Suppressor macrophage (primary cell): ENCODE measurements around the gene SLC7A10.
"Not testable (repeated sequence)": the region's sequence is repeated elsewhere in the genome, so short reads cannot be mapped to it uniquely, and the experiment has no call there.

Source experiments
- DNase-seq, 4 experiments: peaks; one replicate each; pipeline ENCODE4 v3.0.0-alpha.2; 2020 to 2022

Gene SLC7A10

DNA sequence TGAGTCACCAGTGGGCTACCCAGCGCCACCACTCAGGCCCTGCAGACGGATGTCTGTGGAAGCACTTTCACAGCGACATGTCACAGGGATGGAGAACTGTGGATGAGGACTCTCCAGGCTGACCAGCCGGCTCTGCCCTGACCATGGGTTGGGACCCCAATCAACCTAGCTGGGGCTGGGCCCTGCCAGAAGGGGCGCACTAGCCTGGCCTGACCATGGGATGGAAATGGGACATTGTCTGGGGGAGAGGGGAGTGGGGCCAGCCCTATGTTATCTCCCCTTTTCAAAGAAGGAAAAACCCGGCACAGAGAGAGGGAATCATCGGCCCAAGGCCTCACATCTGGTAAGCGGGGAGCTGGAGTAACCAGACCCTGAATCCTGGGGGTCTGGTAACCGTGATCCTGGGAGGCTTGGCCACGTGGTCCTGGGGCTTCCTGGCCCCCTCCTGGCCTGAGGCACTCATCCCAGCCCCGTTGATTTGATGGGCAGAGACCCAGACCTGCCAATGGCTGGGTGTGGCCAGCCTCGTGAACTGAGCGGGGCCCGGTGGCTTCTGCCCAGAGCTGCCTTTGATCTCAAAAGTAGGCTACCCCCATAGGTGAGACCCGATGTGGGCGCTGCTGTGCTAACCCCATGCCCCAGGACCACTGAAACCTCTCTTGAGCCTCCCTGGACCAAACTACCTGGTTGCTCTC, 11.2 kb upstream of the SLC7A10 start:
- no peak for DNase-seq

- no peak for DNase-seq
Measured at GRCh38 chr19:33235996-33236350, 10.3 kb upstream of the SLC7A10 start.

DNA sequence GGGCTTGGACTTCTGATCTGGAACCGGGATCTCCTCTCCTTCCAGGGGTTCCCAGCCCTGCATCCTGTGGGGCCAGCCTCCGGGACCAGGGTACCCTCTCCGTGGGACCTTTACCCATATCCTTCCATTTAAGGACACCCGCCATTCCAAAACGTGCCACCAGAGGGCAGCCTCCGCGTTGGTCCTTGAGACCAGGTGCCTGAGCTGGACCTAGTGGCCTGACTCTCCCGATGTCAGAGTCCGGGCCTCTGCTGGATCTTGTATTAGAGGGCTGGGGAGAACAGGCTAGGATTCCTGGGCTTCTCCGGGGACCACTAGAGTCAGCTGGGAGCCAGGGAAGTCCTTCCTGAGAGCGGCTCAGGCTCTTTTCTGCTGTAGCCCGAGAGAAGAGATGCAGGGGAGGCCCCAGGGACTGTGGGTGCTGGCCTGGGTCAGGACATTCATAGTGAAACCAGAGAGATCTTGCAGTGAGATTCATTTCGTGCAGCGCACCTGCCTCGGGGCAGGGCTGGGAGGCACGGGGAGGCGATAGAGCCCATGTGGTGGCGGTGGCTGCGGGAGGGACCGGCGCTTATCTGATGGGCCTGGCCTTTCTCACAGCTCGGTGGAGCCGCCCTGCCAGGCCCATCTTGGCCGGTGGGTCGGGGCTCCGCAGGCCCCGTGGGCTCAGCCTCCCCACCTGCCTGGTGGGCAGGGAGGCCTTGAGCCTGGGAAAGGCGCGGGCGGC, 9.8 kb upstream of the SLC7A10 start:
- peak; percentile 83 to 94 (median 92) for DNase-seq

DNA sequence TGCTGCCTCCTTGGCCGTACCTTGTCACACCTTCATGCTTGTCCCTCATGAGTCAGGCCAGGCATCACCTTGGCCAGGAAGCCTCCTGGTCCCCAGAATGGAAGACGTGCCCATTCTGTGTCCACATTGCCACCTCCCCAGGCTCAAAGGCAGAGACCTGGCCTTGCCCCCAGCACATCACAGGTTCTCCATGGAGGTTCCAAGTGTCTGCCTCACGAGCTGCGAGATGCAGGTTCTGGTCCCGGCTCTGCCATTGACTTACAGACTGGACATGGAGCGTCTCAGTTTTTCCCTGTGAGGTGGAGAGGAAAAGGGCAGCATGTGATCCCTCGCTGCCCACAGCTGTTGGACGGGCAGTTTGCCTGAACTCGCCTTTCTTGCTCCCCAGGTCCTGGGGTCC, 9.1 kb upstream of the SLC7A10 start:
- DNase-seq = no peak

GRCh38 chr19:33234092-33234491, 8.4 kb upstream of the SLC7A10 start:
- no peak for DNase-seq

- no peak for DNase-seq
Measured at GRCh38 chr19:33233056-33233873, 7.6 kb upstream of the SLC7A10 start.

GRCh38 chr19:33232656-33233055, 7.0 kb upstream of the SLC7A10 start:
- no peak for DNase-seq

- DNase-seq = peak in 3 of 4 experiments; percentile 36 to 69 (median 65)
Measured at GRCh38 chr19:33231511-33231910, 5.9 kb upstream of the SLC7A10 start.

GRCh38 chr19:33229962-33230361, 4.3 kb upstream of the SLC7A10 start:
- no peak for DNase-seq

- DNase-seq = no peak
Measured at GRCh38 chr19:33227870-33228599, 2.4 kb upstream of the SLC7A10 start.

GRCh38 chr19:33227242-33227650, 1.6 kb upstream of the SLC7A10 start:
- DNase-seq = no peak

DNA sequence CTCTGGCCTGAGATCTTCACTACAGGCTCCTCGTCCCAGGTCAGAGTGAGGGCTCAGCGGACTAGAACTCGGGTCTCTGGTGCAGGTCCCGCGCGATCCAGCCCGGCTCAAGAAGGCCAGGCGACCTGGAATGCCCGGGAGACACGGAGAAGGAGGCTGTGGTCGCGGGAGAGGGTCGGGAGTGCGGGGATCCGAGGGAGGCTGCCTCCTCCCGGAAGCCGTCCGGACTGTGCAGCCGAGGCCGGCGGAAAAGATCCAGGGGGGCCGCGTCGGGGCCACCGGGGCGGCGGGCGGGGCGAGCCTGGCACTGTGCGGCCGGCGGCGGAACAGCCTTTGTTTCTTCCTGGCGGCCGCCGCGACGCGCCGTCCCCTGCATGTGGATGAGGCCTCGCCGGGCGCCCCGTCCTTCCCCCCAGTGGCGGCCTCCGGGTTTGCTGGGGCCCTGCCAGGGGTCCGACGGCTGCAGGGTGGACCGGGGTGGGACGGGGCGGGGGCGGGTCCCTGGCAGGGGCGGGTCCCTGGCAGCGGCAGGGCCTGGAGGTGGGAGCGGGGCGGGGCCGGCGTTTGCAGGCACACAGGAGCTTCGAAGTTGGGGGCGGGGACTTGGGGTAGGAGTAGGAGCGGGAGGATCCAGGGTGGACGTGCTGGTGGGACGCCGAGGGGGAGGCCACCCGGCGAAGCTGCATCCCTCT, 1.0 kb upstream of the SLC7A10 start:
- peak; percentile 21 to 69 (median 44) for DNase-seq

DNA sequence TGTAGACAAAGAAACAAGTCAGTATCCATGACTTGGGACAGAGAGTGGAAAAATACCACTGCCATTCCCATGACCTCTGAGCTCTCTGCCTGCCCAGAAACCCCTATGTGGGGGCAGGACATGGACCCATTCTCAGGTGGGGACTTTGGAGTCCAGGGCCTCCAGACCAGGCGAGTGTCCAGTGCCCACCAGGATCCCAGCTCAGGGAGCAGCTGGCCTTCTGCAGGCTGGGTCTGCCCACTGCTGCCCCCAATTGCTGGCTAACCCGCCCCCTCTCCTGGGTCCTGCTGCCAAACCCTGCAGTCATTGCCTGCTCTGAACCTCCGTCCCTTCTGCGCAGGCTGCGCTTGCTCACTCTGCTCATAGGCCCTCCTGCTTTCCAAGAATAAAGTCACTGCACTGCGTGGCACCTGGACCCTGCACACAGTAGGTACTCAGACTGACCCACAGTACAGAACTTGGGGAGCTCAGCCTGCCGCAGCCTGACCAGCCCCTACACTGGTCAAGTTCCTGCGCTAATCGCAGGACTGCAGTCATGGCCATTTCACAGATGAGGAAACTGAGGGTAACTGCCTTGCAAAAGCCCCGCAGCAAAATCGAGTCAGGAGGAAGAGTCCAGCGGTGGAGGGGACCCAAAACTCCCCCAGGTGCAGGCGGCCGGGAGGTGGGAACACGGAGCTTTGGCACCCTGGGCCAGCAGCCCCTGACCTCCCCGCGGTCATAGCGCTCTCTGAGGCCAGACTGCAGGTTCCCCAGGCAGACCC, 774 bp downstream of the SLC7A10 start:
- no peak for DNase-seq

DNA sequence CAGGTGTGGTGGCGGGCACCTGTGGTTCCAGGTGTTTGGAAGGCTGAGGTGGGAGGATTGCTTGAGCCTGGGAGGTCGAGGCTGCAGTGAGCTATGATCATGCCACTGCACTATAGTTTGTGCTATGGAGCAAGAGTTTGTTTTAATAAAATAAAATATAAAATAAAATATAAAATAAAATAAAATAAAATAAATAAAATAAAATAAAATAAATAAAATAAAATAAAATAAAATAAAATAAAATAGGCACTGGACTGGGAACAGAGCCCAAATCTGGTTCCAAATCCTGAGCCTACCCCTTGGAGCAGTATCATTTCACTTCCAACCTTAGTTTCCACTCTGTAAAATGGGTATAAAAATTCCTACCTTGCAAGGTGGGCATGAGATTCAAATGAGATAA, 3.4 kb downstream of the SLC7A10 start:
- DNase-seq = not testable (repeated sequence)

GRCh38 chr19:33221638-33222037, 4.0 kb downstream of the SLC7A10 start:
- DNase-seq = no peak

- DNase-seq = no peak
Measured at GRCh38 chr19:33220735-33221134, 4.9 kb downstream of the SLC7A10 start.

- DNase-seq = no peak
Measured at GRCh38 chr19:33220115-33220514, 5.5 kb downstream of the SLC7A10 start.

DNA sequence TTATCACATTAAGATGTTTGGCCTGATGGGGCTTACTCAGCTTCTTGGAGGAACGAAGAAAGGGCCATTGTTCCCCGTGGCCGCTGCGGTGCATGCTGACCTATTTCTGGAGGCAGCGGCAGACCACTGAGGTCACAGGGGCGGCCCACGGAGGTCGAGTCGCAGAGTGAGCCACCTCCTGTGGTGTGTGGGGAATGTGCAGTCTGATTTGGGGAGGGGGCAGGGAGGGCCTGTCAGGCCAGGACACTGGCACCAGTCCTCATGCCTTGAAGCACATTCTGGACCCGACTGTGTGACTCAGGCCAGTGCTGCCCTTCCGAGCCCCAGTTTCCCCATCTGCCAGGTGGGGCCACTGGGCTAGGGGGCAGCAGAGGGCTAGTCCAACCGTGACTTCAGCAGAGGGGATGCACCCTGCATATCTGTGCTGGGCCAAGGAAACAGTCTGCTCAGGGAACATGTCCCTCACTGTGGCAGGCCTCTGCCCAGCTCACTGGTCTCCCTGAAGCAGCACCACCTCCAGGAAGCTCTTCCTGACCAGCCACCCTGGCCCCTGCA, 6.3 kb downstream of the SLC7A10 start:
- DNase-seq = no peak

- no peak for DNase-seq
Measured at GRCh38 chr19:33217881-33218280, 7.8 kb downstream of the SLC7A10 start.

DNA sequence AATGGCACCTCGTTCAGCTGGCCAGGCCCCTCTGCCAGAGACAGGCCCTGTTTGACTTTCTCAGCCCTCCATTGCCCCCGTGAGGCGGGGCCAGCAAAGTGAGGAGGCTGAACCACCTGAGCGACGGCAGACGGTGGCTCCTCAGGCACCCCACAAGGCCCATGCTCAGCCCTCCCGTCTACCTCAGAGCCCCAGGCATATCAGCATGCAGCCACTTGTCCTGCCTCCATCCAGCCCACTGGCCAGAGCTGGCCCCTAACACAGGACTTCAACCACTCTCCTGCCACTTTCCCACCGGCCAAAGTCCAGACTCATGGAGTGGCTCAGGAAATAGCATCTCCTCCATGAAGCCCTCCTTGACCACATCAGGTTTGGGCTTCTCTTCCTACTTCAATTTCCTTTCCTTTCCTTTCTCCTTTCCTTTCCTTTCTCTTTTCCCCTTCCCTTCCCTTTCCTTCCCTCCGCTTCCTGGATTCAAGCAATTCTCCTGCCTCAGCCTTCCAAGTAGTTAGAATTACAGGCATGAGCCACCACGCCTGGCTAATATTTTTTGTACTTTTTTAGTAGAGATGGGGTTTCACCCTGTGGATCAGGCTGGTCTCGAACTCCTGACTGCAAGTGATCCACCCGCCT, 9.3 kb downstream of the SLC7A10 start:
- DNase-seq = no peak
